Epithelial cell of proximal tubule (primary cell): Measurements from ENCODE around the gene NKX1-2. TPM values are rescaled to one million over a fixed set of nuclear protein-coding genes. Genes with fewer than 3 reads are reported as not detected.

ENCODE experiments used
- DNase-seq: peaks from one replicate; pipeline ENCODE4 v3.0.0-alpha.2; 2011; ENCODE audit warnings: low read depth
- H3K4me3 ChIP-seq: 2 replicates; pipeline ENCODE4 v1.5.1; 2011; ENCODE audit warnings: low read depth, mild to moderate bottlenecking, low read length
- total RNA-seq: library from RNA; depleted of rRNA; stranded (reverse); fragments of >200 nt; gene quantifications from 2 replicates; pipeline ENCODE4 v1.2.3, GENCODE V29; 2015
- TF ChIP-seq, protein P1 (sequence below): conservative IDR thresholded peaks from 2 replicates; pipeline ENCODE4 v1.5.1; 2012; ENCODE audit warnings: low read depth, mild to moderate bottlenecking, low read length

The NKX1-2 gene
- total RNA-seq, 1 donor from 2014 or later: not detected

DNA sequence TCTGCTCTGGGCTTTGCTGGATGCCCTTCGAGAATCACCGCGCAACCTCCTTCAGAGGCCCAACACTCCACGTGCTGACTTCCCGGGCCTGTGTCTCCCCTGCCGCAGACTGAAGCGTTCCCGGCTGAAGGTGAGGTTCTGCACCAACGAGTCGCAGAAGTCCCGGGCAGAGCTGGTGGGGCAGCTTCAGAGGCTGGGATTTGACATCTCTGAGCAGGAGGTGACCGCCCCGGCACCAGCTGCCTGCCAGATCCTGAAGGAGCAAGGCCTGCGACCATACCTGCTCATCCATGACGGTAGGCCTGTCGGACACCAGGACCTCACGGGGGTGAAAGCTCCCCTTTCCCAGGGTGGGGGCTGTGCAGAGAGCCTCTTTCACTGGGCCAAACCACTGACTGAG lies 34.2 kb upstream of the NKX1-2 start:
- DNase-seq: no peak
- no peak overlapping the region for H3K4me3 ChIP-seq
- TF ChIP-seq, protein P1, sequence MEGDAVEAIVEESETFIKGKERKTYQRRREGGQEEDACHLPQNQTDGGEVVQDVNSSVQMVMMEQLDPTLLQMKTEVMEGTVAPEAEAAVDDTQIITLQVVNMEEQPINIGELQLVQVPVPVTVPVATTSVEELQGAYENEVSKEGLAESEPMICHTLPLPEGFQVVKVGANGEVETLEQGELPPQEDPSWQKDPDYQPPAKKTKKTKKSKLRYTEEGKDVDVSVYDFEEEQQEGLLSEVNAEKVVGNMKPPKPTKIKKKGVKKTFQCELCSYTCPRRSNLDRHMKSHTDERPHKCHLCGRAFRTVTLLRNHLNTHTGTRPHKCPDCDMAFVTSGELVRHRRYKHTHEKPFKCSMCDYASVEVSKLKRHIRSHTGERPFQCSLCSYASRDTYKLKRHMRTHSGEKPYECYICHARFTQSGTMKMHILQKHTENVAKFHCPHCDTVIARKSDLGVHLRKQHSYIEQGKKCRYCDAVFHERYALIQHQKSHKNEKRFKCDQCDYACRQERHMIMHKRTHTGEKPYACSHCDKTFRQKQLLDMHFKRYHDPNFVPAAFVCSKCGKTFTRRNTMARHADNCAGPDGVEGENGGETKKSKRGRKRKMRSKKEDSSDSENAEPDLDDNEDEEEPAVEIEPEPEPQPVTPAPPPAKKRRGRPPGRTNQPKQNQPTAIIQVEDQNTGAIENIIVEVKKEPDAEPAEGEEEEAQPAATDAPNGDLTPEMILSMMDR: no peak

GRCh38 chr10:124482876-124483275 lies 33.0 kb upstream of the NKX1-2 start:
- no peak for DNase-seq
- no peak overlapping the region for H3K4me3 ChIP-seq
- TF ChIP-seq, protein P1: no peak

GRCh38 chr10:124482236-124482800 lies 32.5 kb upstream of the NKX1-2 start:
- DNase-seq: no peak
- TF ChIP-seq, protein P1: no peak
- no peak overlapping the region for H3K4me3 ChIP-seq

DNA sequence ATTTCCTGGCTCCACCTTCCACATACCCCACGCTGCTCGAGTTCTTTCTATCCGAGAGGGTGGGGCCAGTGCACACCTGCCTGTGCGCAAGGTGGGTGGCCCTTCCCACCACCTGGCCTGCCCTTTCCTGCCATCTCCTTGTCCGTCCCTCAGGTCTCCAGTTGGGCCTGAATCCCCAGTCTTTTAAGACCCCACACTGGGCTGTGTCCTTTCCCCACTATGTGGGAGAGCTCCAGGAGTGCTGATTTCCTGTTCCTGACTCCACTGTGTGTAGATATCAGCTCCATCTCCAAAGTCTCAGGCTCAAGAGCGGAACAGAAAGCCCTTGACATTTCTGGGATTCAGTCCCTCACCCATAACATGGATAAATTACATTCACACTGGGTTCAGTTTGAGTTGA lies 31.9 kb upstream of the NKX1-2 start:
- TF ChIP-seq, protein P1: no peak
- no peak overlapping the region for H3K4me3 ChIP-seq
- no peak for DNase-seq

- TF ChIP-seq, protein P1: no peak
- no peak for DNase-seq
- no peak overlapping the region for H3K4me3 ChIP-seq
Measured at GRCh38 chr10:124480860-124481259, 31.0 kb upstream of the NKX1-2 start.

GRCh38 chr10:124478515-124478914 lies 28.7 kb upstream of the NKX1-2 start:
- TF ChIP-seq, protein P1: no peak
- no peak overlapping the region for H3K4me3 ChIP-seq
- no peak for DNase-seq

GRCh38 chr10:124477614-124478363 lies 28.0 kb upstream of the NKX1-2 start:
- DNase-seq: no peak
- TF ChIP-seq, protein P1: no peak
- H3K4me3 ChIP-seq: no peak overlapping the region
